GM19193 (cell line): ENCODE results near the gene TMTC2.

ENCODE experiments used
- POLR2A ChIP-seq: IDR thresholded peaks from 4 replicates; pipeline ENCODE4 v1.6.1; 2011; ENCODE audit not compliant: insufficient read depth, insufficient read length; ENCODE audit errors: extremely low read depth

The TMTC2 gene

DNA sequence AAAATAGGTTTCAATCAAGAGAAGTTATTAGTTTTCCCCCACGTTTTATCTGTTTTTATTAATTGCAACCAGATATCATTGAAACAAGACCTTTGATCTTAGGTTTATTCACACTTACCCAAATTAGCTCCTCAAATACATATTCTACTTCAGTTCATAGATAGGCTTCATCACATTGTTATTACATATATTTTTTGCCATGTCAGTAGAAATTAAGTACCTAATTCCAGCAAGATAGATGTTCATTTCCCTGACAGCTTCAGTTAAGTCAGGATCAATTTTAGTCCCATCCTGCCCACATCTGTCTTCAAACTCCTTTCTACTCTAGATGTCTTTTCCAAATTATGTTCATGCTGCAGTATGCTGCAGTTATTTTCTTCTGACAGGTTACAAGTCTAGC lies 388.8 kb downstream of the TMTC2 start:
- no peak for TF ChIP-seq POLR2A

DNA sequence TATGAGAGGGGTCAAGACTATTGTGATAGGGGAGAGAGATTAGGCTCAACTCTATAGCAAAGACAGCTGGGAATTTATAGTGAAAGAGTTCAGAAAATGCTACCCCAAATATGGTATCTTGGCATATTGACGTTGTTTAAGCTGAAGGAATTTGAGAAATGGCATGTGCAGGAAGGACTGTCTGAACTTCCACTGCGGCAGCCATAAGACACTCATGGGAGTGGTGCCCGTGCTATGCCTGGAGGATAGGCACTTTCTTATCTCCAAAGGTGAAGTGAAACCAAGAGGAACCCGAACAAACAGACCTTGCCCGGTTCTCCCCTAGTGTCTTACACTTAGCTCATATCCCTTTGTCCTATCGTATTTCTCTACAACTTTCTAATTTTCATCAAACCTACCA lies 390.3 kb downstream of the TMTC2 start:
- no peak for TF ChIP-seq POLR2A

DNA sequence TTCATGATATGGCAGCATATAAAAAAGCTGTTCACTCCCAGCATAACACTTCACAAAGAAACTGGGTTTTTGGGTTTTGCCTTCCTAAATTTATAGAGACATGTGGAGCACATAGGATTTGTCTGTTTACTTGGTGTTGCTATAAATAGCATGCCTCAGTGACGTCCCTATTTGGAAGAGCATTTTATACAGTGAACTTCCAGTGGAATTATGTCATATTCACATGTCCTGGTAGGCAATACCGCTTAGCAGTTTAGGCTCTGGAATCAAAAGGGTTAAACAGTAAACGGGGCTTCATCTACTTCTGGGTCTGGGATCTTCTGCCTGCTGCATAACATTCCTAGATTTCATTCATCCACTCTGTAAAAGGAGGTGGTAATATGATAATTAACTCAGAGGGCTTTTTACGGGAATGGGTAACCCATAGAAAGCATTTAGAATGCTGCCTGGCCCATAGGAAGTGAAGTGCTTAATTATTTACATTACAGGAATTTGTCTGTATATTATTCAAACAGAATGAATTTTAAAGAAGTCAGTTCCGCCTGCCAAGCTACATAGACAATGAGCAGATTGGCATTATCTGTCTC lies 396.1 kb downstream of the TMTC2 start:
- no peak for TF ChIP-seq POLR2A

DNA sequence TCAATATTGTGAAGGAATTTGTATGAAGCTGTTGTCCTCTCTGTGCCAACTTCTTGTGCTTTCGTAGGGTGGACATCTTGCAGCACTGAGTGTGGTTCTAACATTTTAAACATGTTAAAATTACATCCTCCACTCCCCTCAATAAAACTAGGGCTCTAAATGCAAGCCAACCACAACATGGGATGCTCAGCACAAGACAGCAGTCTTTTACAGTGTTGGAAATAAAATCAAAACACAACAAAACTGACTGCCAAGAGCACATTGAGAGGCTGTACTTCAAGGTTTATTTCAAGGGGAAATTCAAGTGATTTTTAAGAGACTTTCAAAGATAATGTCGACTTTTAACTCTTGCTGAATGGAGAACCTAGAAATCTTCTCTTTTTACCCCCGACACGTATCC lies 396.9 kb downstream of the TMTC2 start:
- no peak for TF ChIP-seq POLR2A

- TF ChIP-seq POLR2A = no peak
Observed at GRCh38 chr12:83084516-83085234, 398.0 kb downstream of the TMTC2 start.

DNA sequence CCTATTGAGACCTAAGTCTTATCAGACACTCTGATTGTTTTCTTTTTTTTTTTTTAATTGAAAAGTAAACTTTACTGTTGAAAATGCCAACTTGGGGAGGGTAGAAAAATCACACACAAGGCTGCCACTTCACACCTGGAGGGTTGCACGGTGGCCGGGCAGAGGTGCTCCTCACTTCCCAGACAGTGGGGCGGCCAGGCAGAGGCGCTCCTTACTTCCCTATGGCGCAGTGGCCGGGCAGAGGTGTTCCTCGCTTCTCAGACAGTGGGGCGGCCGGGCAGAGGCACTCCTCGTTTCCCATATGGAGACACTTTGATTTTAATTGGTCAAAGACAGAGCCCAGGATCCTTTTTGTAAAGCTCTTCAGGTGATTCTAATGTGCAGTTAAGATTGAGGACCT lies 399.3 kb downstream of the TMTC2 start:
- TF ChIP-seq POLR2A = no peak

DNA sequence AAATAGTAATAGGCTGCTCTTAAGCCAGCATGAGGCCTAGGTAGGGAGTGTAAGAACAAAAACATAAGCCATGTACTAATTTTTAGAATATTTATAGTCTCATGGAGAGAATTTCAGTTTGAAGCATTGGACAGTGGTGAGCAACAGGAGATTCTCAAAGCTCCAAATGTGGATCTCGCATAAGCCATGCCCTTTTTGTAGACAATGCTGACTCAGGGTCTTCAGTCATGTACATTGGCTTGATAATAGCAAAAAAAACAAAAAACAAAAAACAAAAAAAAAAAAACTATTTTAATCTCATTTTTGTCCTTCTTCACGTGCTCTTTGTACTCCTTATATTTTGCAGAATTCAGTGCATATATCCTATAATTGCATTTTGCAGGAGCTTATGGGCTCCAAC lies 402.9 kb downstream of the TMTC2 start:
- no peak for TF ChIP-seq POLR2A

DNA sequence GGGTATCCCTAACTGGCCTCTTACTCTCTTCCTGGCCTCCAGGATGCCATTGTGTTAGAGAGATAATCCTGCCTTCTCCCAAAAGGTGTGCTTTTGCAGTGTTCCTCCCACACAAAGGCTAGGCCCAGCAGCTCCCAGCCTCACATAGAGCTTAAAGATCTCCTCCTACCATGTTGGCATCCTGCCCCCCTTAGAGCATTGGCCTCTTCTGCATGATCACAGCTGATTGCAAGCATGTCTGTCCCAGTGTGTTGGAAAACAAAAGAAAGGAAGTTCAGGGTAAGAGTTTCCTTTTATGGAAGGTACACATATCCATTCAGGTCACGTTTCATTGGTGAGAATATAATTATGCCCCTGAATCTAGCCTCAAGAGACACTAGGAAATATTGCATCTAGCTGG lies 405.4 kb downstream of the TMTC2 start:
- TF ChIP-seq POLR2A = no peak

DNA sequence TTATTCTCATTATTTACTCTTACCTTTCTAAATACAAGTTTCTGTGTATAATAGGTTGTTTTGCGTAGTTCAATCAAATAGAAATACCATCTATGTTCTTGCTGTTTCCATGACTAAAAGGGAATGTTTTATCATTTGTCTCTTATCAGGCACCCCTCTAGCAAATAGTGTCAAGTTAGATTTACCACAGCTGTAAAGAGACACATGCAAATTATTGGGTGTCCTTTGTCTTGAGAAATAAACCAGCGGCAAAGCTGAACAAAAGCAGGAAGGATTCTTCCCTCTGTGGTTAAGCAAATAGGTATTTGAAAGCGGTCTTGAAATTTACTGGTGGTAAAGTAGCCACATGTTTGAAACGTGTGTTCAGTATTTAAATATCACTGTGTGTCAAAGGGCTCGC lies 405.9 kb downstream of the TMTC2 start:
- no peak for TF ChIP-seq POLR2A

- TF ChIP-seq POLR2A = no peak
Observed at GRCh38 chr12:83093426-83093825, 406.7 kb downstream of the TMTC2 start.

- no peak for TF ChIP-seq POLR2A
Observed at GRCh38 chr12:83097643-83098342, 411.1 kb downstream of the TMTC2 start.

DNA sequence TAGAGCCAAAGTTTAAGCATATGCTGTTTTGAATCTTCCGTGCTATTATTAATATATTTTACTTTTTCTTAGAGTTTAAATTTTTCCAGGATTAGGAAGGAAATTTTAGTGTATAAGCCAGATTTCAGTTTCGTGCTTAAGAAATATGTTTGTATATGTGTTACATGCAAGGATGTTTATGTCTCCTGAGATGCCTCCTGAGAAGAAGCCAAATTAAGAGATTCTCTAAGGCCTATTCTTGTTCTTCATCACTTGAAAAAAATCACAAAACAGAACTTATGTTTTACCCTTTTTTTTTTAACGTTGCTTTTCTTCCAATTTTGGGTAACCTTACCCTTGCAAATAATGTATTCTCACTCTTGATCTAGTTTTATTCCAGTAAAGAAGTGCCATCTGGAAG lies 412.7 kb downstream of the TMTC2 start:
- no peak for TF ChIP-seq POLR2A

- TF ChIP-seq POLR2A = no peak
Observed at GRCh38 chr12:83102499-83102898, 415.8 kb downstream of the TMTC2 start.

DNA sequence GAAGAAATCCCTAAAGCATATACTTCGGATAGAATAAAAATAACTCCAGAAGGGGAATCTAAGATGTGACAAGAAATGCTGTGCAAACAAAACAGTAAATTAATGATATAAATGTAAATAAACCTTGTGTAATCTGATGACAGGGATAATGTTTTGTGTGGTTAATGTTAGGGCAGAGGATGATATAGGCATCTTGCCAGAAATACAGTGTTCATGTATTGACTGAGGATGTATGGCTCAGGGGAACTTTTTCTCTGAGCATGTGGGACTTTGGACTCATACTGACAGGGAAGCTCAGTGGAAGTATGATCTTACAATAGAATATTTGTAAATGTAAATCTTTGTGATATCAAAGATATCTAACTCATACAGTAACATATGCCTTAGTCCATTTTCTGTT lies 420.2 kb downstream of the TMTC2 start:
- TF ChIP-seq POLR2A = no peak

- no peak for TF ChIP-seq POLR2A
Observed at GRCh38 chr12:83110424-83110823, 423.7 kb downstream of the TMTC2 start.

GRCh38 chr12:83113945-83114344 lies 427.2 kb downstream of the TMTC2 start:
- no peak for TF ChIP-seq POLR2A

- no peak for TF ChIP-seq POLR2A
Observed at GRCh38 chr12:83114966-83115365, 428.3 kb downstream of the TMTC2 start.
